A673 (cell line): ENCODE results near the gene FAM20B. TPM values are rescaled to one million over a fixed set of nuclear protein-coding genes. Genes with fewer than 3 reads are reported as not detected.

Source experiments
- BruUV-seq: library from RNA; stranded (reverse); fragments of 400-500 nt; replicated peaks from 2 replicates; lab custom pipeline; 2021; lab: Mats Ljungman, UMichigan
- CTCF ChIA-PET: fragments of 300-600 bp; sonication (Branson Sonifier 250); formaldehyde crosslinking; loops from one replicate; lab custom pipeline; 2022; ENCODE audit warnings: antibody characterized with exemption; lab: Charles Lee
- POLR2A ChIA-PET: fragments of 300-600 bp; sonication (Branson Sonifier 250); formaldehyde crosslinking; loops from one replicate; lab custom pipeline; 2022; ENCODE audit warnings: antibody characterized with exemption; ENCODE audit not compliant: low non-redundant PET; lab: Charles Lee
- DNase-seq: peaks from one replicate; pipeline ENCODE4 v3.0.0-alpha.2; 2015; ENCODE audit warnings: low spot score
- H3K27ac ChIP-seq: fragments of 200-600 bp; sonication (generic); 2 replicates; pipeline ENCODE4 v1.5.1; 2016; ENCODE audit warnings: mixed run types, low read depth, mild to moderate bottlenecking, mixed read lengths, antibody characterized with exemption, low read length; ENCODE audit not compliant: poor library complexity, severe bottlenecking
- H3K27me3 ChIP-seq: fragments of 200-600 bp; sonication (generic); replicated peaks from 2 replicates; pipeline ENCODE4 v1.6.1; 2017; ENCODE audit warnings: mixed run types, low read depth, mild to moderate bottlenecking, mixed read lengths, antibody characterized with exemption, low read length; ENCODE audit not compliant: insufficient read depth, poor library complexity
- H3K36me3 ChIP-seq: fragments of 200-600 bp; sonication (generic); 2 replicates; pipeline ENCODE4 v1.6.1; 2016; ENCODE audit warnings: mixed run types, mild to moderate bottlenecking, mixed read lengths, antibody characterized with exemption, low read length; ENCODE audit not compliant: insufficient read depth, poor library complexity, severe bottlenecking
- H3K4me1 ChIP-seq: fragments of 200-600 bp; sonication (generic); 2 replicates; pipeline ENCODE4 v1.6.1; 2017; ENCODE audit warnings: mixed run types, mild to moderate bottlenecking, mixed read lengths, antibody characterized with exemption, low read length; ENCODE audit not compliant: insufficient read depth, poor library complexity, severe bottlenecking
- H3K4me3 ChIP-seq: fragments of 200-600 bp; sonication (generic); 2 replicates; pipeline ENCODE4 v1.5.1; 2016; ENCODE audit warnings: low read depth, mixed run types, mild to moderate bottlenecking, mixed read lengths, low read length; ENCODE audit not compliant: poor library complexity, severe bottlenecking
- H3K9me3 ChIP-seq: fragments of 200-600 bp; sonication (generic); 2 replicates; pipeline ENCODE4 v1.6.1; 2016; ENCODE audit warnings: mixed run types, low read depth, mild to moderate bottlenecking, mixed read lengths, antibody characterized with exemption, low read length; ENCODE audit not compliant: poor library complexity, severe bottlenecking
- CTCF ChIP-seq: fragments of 300-800, 200-600 bp; sonication (generic); conservative IDR thresholded peaks from 2 replicates; pipeline ENCODE4 v1.5.1; 2017; ENCODE audit warnings: low read depth, mild to moderate bottlenecking, antibody characterized with exemption, low read length, moderate library complexity, mixed read lengths
- EZH2 ChIP-seq: fragments of 200-600 bp; sonication (generic); IDR thresholded peaks from 2 replicates; pipeline ENCODE4 v1.6.1; 2017; ENCODE audit warnings: borderline replicate concordance, low read depth, mild to moderate bottlenecking, mixed read lengths, antibody characterized with exemption, low read length; ENCODE audit not compliant: poor library complexity, severe bottlenecking
- intact Hi-C: fragments of 100-400 bp; cut with micrococcal nuclease; formaldehyde crosslinking; loops from one replicate; pipeline ENCODE4 v1.10.0; 2022; ENCODE audit not compliant: unreplicated experiment
- total RNA-seq: library from RNA; stranded (reverse); gene quantifications from 2 replicates; pipeline ENCODE4 v1.2.3, GENCODE V29; 2021

The FAM20B gene
- total RNA-seq, 1 experiment from 2014 or later: 43.3 TPM

- DNase-seq: no peak
- Histone ChIP-seq H3K4me1 (no peaks in the 10 kb centered on the region), H3K9me3 (no peaks in the 10 kb centered on the region), H3K4me3 (no peak overlapping the region), H3K27me3 (no peaks in the 10 kb centered on the region), H3K36me3 (no peaks in the 10 kb centered on the region), H3K27ac (no peak overlapping the region)
- ChIA-PET POLR2A (no interaction called here), CTCF (no interaction called here)
- intact Hi-C loops: no loop called here
- TF ChIP-seq CTCF: no peak
- TF ChIP-seq EZH2: no peak
- no TSS peak for BruUV-seq
These were observed 15.0 kb upstream of the FAM20B start for GRCh38 chr1:179010671-179011070.

GRCh38 chr1:179012038-179012437 is 13.7 kb upstream of the FAM20B start:
- TF ChIP-seq EZH2: no peak
- TF ChIP-seq CTCF: no peak
- intact Hi-C loops: no loop called here
- CTCF ChIA-PET: no interaction called here

DNA sequence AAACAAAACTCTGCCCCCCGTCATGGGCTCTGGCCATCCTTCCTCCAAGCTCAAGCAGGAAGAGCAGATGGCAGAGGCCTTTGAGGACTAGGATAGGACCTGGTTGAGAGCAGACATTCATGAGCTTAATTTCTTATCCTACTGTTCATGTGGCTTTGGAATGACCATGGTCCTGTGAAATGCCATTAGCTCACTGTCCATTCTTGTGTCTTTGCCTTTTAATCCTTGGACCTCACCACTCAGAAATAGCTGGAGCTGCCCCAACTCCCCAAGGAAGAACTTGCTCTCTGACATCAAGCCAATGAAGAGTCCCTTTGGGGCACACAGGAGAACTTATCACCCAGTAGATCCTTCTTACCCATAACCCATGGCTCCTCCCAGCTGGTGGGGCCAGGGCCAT is 11.6 kb upstream of the FAM20B start:
- Histone ChIP-seq H3K36me3 (no peaks in the 10 kb centered on the region), H3K9me3 (no peaks in the 10 kb centered on the region), H3K4me3 (no peak overlapping the region), H3K4me1 (no peaks in the 10 kb centered on the region), H3K27me3 (no peaks in the 10 kb centered on the region), H3K27ac (no peak overlapping the region)
- no TSS peak for BruUV-seq
- TF ChIP-seq CTCF (no peak), EZH2 (no peak)
- intact Hi-C loops: no loop called here
- CTCF ChIA-PET: no interaction called here
- no peak for DNase-seq
- POLR2A ChIA-PET: no interaction called here

More at GRCh38 chr1:179012038-179012437, 13.7 kb upstream of the FAM20B start:
- Histone ChIP-seq H3K9me3 (no peaks in the 10 kb centered on the region), H3K4me3 (no peak overlapping the region), H3K4me1 (no peaks in the 10 kb centered on the region), H3K27ac (no peak overlapping the region), H3K36me3 (no peaks in the 10 kb centered on the region), H3K27me3 (no peaks in the 10 kb centered on the region)
- no TSS peak for BruUV-seq
- DNase-seq: no peak
- POLR2A ChIA-PET: no interaction called here
